Endothelial cell of coronary artery (primary cell): ENCODE results near the gene RALGPS2. TPM values are rescaled to one million over a fixed set of nuclear protein-coding genes. Genes with fewer than 3 reads are reported as not detected.

ENCODE experiments used
- total RNA-seq: library from RNA; depleted of rRNA; stranded (reverse); fragments of >200 nt; gene quantifications from 2 replicates; pipeline ENCODE4 v1.2.3, GENCODE V29; 2014

Gene RALGPS2, protein sequence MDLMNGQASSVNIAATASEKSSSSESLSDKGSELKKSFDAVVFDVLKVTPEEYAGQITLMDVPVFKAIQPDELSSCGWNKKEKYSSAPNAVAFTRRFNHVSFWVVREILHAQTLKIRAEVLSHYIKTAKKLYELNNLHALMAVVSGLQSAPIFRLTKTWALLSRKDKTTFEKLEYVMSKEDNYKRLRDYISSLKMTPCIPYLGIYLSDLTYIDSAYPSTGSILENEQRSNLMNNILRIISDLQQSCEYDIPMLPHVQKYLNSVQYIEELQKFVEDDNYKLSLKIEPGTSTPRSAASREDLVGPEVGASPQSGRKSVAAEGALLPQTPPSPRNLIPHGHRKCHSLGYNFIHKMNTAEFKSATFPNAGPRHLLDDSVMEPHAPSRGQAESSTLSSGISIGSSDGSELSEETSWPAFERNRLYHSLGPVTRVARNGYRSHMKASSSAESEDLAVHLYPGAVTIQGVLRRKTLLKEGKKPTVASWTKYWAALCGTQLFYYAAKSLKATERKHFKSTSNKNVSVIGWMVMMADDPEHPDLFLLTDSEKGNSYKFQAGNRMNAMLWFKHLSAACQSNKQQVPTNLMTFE
- 15.2 and 21.3 TPM in 2 replicates for total RNA-seq

DNA sequence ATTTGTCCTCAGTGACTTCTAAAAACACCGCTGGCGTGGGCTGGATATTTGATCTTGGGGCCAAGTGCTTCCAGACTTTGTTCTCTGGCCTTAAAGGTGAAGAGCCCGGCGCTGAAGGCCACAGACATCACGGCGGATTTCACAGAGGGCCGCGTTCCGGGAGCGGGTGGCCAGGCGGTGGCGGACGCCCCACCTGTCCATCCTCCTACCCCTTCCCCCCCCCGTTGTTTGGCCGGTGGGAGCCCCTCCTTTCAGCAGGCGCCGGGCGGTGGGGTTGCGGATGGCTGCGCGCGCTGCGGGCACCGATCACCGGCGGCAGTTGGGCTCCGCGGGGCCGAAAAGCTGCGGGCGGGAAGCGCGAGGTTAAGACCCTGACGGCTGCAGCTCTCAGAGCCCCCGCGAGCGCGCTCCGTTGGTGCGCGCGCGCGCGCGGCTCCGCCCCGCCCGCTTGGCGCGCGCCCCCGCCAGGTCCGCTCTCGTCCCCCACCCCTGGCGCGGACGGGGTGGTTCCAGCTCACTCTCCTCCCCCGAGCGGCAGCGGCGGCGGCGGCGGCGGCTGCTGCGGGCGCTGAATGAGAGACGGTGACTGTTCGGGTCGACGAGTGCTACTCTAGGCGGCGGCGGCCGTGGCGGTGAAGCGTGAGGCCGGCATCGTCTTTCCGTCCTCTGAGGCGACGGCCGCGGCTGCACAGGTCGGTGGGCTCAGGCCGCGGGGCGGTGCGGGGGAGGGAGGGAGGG, at the start of gene RALGPS2:
Gene RALGPS2 (plus strand): TSS at position 517 of the 738 bp plus-strand sequence. CDS start 51,521 bp downstream, outside the sequence.

DNA sequence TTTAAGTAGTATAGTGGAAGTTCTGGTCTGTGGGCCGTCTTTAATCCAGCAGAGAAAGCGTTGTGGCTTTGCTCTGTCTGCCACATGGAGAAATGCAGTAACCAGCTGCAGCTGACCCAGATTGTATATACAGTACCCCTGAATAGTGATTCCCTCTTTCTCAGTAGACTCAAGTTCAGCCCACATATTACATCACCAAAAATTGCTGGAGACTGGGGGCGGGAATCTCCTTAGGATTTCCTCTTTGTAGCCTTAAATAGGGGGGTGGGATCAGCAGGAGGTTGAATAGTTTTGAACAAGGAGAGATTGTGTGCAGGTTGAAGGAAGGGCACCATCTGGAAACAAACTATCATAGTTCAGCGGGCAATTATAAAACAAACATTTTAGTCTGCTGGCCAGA, 145.9 kb downstream of the RALGPS2 start, which contains the start of gene ANGPTL1:
Gene ANGPTL1 (minus strand): TSS at position 134 of the 400 bp plus-strand sequence. CDS start 5,301 bp downstream, outside the sequence.

Other genes starting within 250 kb of the RALGPS2 start
- not detected in 2 replicates for gene CLEC20A, start 228.3 kb upstream of the RALGPS2 start, total RNA-seq
- gene TEX35, start 212.1 kb upstream of the RALGPS2 start, total RNA-seq, result not detected in 2 replicates
- under 0.01 and 1.1 TPM in 2 replicates for gene ANGPTL1, start 145.8 kb downstream of the RALGPS2 start, total RNA-seq